ENCODE measurements around the gene CAGE1. TPM values are rescaled to one million over a fixed set of nuclear protein-coding genes. Genes with fewer than 3 reads are reported as not detected.
"Not testable (repeated sequence)": the region's sequence is repeated elsewhere in the genome, so short reads cannot be mapped to it uniquely, and the experiment has no call there.

CAGE1 gene
- total RNA-seq, 2 experiments from 2014 or later, result 0.06 to 0.13 TPM

- CTCF ChIA-PET, result not testable (repeated sequence)
- POLR2A ChIA-PET, result interaction anchor here (3.2 kb wide), 1 partner anchor 74 kb away, joined by 8 read pairs; the partner anchor contains the start of genes CAGE1 and RIOK1
Measured at GRCh38 chr6:7315087-7315947, 74.2 kb downstream of the CAGE1 start.

GRCh38 chr6:7314414-7314813 lies 75.1 kb downstream of the CAGE1 start:
- CTCF ChIA-PET, result no interaction called here
- POLR2A ChIA-PET, result interaction anchor here (3.2 kb wide), 1 partner anchor 75 kb away, joined by 8 read pairs; the partner anchor contains the start of genes CAGE1 and RIOK1

- ChIA-PET CTCF (interaction anchor here (1.9 kb wide), 1 partner anchor 76 kb away, joined by 8 read pairs; the partner anchor contains the start of genes CAGE1 and RIOK1), POLR2A (interaction anchor here (3.2 kb wide), 1 partner anchor 76 kb away, joined by 8 read pairs; the partner anchor contains the start of genes CAGE1 and RIOK1)
Measured at GRCh38 chr6:7313505-7314165, 75.9 kb downstream of the CAGE1 start.

- CTCF ChIA-PET, result interaction anchor here (0.7 to 1.9 kb wide), 2 partner anchors 77 to 93 kb away, joined by 3 to 8 read pairs; partner anchors contain the start of genes CAGE1 and RIOK1
Measured at GRCh38 chr6:7312616-7313504, 76.7 kb downstream of the CAGE1 start, which contains the start of gene SSR1. SSR1 (minus strand) TSS chr6:7313199; CDS start chr6:7313120, 79 bp downstream.

GRCh38 chr6:7311917-7312615 lies 77.5 kb downstream of the CAGE1 start:
- ChIA-PET CTCF (interaction anchor here (0.7 to 1.9 kb wide), 2 partner anchors 78 to 93 kb away, joined by 3 to 8 read pairs; partner anchors contain the start of genes CAGE1 and RIOK1), POLR2A (interaction anchor here (0.6 kb wide), 1 partner anchor 90 kb away, joined by 7 read pairs; no protein-coding TSS in a partner anchor)

More at GRCh38 chr6:7312616-7313504, 76.7 kb downstream of the CAGE1 start, which contains the start of gene SSR1:
- POLR2A ChIA-PET, result interaction anchor here (3.2 kb wide), 1 partner anchor 76 kb away, joined by 8 read pairs; the partner anchor contains the start of genes CAGE1 and RIOK1

GRCh38 chr6:7311176-7311575 lies 78.4 kb downstream of the CAGE1 start:
- CTCF ChIA-PET, result no interaction called here
- POLR2A ChIA-PET, result interaction anchor here (0.6 kb wide), 1 partner anchor 91 kb away, joined by 7 read pairs; no protein-coding TSS in a partner anchor

- ChIA-PET POLR2A (no interaction called here), CTCF (interaction anchor here (1.3 kb wide), 1 partner anchor 222 kb away, joined by 3 read pairs; no protein-coding TSS in a partner anchor)
Measured at GRCh38 chr6:7309050-7309449, 80.5 kb downstream of the CAGE1 start.

- ChIA-PET CTCF (no interaction called here), POLR2A (no interaction called here)
Measured at GRCh38 chr6:7307533-7307932, 82.0 kb downstream of the CAGE1 start.

- ChIA-PET CTCF (no interaction called here), POLR2A (no interaction called here)
Measured at GRCh38 chr6:7304821-7305220, 84.7 kb downstream of the CAGE1 start.

GRCh38 chr6:7301702-7302101 lies 87.8 kb downstream of the CAGE1 start:
- CTCF ChIA-PET, result no interaction called here
- POLR2A ChIA-PET, result no interaction called here

- CTCF ChIA-PET, result interaction anchor here (0.5 kb wide), 1 partner anchor 32 kb away, joined by 3 read pairs; no protein-coding TSS in a partner anchor
- POLR2A ChIA-PET, result interaction anchor here (0.6 kb wide), 1 partner anchor 21 kb away, joined by 4 read pairs; no protein-coding TSS in a partner anchor
Measured at GRCh38 chr6:7300926-7301325, 88.6 kb downstream of the CAGE1 start.

GRCh38 chr6:7298113-7298512 lies 91.4 kb downstream of the CAGE1 start:
- ChIA-PET CTCF (no interaction called here), POLR2A (no interaction called here)

- CTCF ChIA-PET, result interaction anchor here (0.5 kb wide), 1 partner anchor 319 kb away, joined by 3 read pairs; no protein-coding TSS in a partner anchor
- POLR2A ChIA-PET, result no interaction called here
Measured at GRCh38 chr6:7296602-7297001, 92.9 kb downstream of the CAGE1 start.

GRCh38 chr6:7295916-7296315 lies 93.6 kb downstream of the CAGE1 start:
- POLR2A ChIA-PET, result no interaction called here
- CTCF ChIA-PET, result interaction anchor here (0.9 kb wide), 1 partner anchor 94 kb away, joined by 3 read pairs; the partner anchor contains the start of genes CAGE1 and RIOK1

- ChIA-PET CTCF (interaction anchor here (1.5 kb wide), 1 partner anchor 16 kb away, joined by 5 read pairs; no protein-coding TSS in a partner anchor), POLR2A (no interaction called here)
Measured at GRCh38 chr6:7292596-7293255, 96.8 kb downstream of the CAGE1 start.

GRCh38 chr6:7290079-7290478 lies 99.5 kb downstream of the CAGE1 start:
- CTCF ChIA-PET, result no interaction called here
- POLR2A ChIA-PET, result interaction anchor here (0.5 kb wide), 1 partner anchor 107 kb away, joined by 3 read pairs; no protein-coding TSS in a partner anchor

- POLR2A ChIA-PET, result no interaction called here
- CTCF ChIA-PET, result interaction anchor here (2.5 kb wide), 1 partner anchor 10 kb away, joined by 12 read pairs; no protein-coding TSS in a partner anchor
Measured at GRCh38 chr6:7285416-7285815, 104.1 kb downstream of the CAGE1 start.

All from activated CD8-positive, alpha-beta memory T cell treated with anti-CD3 and anti-CD28 coated beads for 36 hours (primary cell).